GM19328 (cell line): ENCODE data around the gene DESI2.

Experiments
- ATAC-seq: cut with Tn5 transposase; IDR thresholded peaks from one replicate; pipeline ENCODE4 v1.9.1; 2021; ENCODE audit warnings: mild to moderate bottlenecking, moderate library complexity; ENCODE audit not compliant: unreplicated experiment

DESI2 gene

DNA sequence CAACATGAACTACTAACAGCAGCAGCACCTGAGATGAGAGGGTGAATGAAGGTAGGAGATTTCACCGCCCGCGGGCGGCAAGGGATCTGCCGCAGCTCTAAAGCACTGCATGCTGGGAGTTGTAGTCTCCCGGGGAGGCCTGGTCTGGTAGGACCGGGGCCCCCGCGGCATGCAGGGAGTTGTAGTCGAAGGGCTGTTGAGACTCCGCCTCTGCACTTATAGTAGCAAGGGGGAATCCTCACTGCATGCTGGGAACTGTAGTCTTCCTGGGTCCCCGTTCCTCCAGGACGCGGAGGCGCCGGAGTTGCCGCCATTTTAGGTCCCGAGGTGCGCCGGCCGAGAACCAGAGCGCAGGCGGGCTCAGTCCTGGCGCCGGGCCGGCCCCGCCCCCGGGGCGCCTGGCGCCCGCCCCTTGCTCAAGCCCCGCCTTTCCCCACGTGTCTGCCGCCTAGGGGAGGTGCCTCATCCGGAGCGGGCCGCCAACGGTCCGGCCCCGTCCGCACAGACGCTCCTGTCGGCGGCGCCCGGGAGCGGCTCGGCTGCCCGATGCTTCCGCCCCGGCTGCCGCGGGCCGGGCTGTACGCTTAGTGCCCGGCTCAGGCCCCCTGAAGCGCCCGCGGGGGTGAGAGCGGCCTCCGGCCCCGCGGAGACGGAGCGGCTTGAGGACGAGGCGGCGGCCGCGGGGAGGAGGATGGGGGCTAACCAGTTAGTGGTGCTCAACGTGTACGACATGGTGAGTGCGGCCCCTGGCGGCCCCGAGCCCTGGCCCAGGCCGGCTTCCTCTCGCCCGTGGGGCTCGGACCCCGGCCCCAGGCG lies at the start of gene DESI2:
DESI2 (plus strand) TSS at position 504 of the 816 bp plus-strand sequence; CDS start at position 692, 188 bp downstream.
- peak; percentile 95 for ATAC-seq

DNA sequence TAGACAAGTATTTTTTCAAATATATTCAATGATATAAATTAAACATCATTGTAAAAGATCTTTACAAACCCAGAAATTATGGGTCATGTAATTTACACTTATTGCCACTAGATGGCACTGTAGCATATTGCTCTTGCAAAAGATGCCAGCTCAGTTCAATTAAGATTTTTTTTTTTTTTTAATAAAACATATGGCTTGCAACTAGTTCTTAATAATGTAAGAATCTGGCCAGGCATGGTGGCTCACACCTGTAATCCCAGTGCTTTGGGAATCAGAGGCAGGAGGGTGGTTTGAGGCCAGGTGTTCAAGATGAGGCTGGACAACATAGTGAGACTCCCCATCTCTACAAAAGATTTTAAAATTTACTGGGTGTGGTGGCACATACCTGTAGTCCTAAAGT lies 49.4 kb upstream of the DESI2 start:
- no peak for ATAC-seq

DNA sequence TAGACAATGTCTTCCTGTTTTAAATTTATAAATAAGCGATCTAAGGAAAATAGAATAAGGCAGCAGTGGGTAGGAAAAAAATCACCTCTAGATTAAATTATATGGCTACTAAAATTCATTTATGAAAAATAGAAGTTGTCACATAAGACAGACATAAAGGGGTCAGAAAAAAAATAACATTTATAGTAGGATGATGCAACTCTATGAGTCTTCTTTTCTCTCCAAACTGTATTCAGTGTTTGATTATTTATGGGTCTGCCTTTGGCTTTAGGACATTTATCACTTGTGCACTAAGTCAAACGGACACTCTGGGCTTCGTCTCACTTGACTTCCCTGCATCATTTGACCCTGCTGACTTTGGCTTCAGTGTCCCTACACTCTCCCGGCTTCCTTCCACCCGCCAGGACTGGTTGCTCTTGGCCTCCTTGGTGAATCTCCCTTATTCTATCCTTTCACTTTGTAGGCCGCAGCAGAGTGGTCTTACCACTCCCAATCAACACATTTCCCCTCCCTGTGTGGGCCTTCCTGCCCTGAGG lies 47.0 kb upstream of the DESI2 start:
- ATAC-seq, result no peak

DNA sequence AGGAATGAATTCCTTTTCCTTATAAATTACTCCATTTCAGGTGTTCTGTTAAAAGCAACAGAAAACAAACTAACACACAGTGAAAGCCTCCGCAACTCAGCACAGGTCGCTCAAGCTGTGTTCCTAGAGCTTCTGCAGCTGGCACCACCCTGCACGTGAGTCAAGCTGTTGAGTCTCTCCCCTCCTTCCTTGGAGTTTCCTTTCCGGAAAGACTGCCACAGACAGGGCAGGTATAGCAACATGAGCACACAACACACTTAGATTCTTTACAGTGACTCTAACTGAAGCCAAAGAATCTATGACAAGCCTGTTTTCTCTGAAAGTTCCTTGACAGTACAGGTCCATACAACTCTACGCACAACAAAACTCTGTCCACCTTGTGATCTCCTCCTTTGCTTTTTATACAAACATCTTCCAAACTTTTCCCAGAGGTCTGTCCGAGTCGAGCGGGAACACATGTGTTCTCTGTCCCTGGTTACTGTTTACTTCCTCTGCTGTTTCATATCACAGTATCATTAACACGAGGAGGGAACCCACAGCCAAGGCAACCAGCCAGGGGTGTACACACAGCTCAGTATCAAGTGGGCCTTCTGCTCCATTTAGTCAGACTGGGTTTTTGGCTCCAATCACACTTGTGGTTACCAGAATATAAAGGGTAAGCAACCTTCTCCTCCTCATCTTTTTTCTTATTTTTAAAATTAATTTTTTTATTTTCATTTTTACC lies 38.7 kb upstream of the DESI2 start:
- ATAC-seq, result no peak

DNA sequence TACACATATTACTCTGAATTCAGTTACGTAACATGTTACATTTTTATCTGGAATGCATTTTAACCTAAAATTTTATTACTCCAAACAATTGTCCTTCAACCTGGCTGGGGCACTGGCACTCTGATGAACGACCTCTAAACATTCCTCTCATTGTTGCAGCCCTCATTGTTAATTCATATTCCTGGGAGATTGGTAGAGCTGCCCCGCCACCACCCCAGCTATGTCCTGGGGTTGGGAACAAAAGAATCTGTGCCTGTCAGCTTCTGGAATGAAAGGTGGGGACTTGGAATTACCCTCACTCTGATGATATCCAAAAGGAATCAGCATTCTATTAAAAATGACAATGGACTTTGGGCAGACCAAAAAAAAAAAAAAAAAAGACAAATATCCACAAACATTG lies 38.0 kb upstream of the DESI2 start:
- ATAC-seq, result no peak

DNA sequence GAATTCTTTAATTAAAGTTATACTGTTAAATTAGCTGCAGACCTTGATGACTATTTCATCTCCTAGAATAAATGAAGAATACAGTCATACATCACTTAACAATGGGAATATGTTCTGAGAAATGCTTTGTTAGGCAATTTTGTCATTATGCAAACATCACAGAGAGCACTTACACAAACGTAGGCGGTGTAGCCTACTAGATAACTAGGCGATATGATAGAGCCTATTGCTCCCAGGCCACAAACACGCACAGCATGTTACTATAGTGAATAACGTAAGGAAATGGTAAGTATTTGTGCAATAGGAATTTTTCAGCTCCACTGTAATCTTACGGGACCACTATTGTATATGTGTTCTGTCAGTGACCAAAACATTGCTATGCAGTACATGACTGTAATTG lies 37.6 kb upstream of the DESI2 start:
- ATAC-seq, result no peak

DNA sequence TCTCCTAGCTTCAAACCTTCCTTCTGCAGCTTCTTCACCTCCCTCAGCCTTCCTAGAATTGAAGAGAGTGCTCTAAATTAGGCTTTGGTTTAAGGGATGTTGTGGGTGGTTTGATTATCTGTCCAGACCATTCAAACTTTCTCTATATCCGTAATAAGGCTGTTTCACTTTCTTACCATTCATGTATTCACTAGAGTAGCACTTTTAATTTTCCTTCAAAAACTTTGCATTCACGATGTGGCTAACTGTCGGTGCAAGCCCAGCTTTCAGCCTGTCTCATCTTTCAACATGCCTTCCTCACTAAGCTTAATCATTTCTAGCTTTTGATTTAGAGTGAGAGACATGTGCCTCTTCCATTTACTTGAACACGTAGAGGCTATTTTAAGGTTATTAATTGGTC lies 26.2 kb upstream of the DESI2 start:
- no peak for ATAC-seq

DNA sequence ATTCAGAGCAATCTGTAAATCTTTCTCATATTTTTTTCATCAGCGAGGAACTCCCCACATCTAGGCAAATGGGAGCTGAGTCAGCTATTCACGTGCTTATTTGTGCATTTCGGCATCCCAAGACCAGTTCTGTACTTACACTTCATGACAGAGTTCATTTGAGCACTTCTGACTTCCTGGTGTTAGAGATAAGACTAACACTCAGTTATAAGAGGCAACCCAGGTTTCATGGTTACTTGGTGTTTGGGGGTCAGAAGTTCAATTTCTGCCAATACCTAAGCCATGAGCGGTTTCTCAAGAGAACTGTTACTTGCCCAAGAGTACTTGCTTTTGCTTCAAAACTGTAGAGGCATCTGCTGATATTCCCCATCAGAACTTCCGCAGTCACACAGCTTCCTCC lies 24.1 kb upstream of the DESI2 start:
- no peak for ATAC-seq

DNA sequence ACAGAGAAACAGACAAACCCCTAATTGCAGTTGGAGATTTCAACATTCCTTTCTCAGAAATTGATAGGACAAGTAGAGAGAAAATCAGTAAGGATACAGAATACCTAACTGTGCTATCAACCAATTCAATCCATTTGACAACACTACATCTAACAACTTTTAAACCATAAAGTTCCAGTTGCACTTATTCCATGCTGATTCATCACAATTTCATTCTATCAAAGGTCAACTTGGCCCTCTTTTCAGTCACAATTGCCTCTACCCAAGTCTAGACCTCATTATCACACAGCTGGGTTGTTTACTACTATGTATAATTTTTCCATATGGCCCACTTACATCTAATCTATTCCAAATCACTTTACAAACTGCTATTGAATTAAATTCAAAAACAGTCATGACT lies 19.8 kb upstream of the DESI2 start:
- no peak for ATAC-seq

DNA sequence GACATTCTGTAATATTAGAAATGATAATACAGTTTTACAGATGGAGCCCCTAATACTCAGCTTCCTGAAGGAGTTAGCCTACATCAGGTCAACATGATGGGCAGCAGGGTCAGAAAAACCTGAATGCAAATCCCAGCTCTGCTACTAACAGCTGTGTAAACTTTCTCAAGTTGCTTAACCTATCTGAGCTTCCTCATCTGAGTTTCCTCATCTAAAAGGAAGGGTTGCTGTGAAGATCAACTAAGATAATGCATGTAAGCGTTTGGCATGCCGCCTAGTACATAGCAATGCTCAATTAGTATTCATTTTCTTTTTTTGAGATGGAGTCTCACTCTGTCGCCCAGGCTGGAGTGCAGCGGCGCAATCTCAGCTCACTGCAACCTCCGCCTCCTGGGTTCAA lies 18.4 kb upstream of the DESI2 start:
- no peak for ATAC-seq

DNA sequence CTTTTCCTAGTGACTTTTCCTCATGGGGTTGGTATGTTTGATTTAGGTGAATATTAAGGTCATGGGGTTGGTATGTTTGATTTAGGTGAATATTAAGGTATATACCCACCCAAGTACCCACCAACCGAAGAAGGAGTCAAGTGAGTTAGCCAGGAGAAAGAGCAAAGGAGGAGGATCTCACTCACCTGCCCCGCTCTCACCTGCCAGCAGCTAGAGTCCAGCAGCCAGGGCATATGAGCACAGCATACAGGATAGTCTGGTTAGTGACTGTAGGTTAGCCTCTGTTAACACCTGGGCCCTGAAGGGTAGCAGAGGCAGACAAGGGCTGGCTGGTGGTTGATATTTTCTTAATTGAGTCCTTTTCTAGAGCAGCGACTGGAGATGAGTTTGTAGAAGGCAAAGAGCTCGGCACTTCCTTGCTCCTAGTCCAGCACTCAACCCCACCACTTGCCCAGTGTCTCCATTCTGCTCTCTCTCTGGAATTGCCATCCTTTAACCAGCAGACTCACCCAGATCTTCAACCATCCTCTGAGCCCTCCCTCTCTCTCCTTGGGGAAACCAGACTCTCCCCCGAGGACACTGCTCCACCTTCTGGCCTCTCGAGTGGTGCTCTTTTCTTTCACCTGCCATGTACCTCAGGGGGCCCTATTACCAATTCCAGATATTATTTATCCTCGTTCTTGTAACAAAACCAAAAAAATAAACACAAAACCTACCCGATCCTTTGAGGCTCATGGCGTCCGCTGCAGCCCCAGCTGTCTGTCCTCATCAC lies 16.3 kb upstream of the DESI2 start:
- no peak for ATAC-seq

DNA sequence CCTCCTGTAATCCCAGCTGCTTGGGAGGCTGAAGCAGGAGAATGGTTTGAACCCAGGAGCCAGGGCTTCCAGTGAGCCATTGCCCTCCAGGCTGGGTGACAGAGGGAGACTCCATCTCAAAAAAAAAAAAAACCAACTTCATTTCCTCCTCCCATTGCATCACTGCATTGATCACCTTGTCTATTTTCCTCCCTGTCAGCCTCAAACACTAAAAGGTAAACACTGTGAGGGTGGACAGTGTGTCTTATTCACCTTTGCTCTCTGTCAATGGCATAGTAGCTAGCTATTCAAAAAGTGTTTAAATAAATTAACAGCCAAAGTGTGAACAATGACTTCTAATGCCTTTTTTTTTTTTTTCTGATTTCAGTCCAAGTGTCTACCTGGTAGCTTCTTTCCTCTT lies 13.4 kb upstream of the DESI2 start:
- ATAC-seq, result no peak

DNA sequence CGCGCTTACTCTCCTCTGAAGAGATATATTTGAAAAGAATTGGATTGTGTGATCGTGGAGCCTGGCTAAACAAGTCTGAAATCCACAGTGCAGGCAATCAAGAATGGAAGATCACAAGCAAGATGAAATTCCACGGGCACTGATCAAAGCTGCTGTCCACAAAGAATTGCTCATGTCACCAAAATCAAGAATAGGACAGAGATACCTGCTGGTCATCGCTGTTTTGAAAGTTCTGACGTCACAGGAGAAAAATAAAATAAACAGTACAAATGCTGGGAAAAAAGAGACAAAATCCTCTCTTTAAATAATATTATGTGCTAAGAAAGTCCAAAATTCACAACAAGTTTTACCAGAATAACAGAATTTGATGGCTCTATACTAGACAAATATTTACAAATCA lies 12.0 kb upstream of the DESI2 start:
- ATAC-seq, result no peak

DNA sequence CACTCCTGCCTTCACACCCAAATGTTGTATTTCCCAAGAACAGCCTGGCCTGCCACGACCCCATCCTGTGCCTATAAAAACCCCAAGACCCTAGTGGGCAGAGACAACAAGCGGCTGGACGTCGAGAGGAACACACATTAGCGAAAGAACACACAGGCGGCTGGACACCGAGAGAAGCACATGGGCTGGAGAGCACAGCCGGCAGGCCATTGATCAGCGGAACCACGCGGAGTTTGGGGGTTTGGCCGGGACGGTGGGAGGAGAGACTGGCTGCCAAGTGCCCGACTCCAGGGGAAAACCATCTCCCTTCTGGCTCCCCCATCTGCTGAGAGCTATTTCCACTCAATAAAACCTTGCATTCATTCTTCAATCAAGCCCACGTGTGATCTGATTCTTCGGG lies 10.4 kb upstream of the DESI2 start:
- no peak for ATAC-seq

DNA sequence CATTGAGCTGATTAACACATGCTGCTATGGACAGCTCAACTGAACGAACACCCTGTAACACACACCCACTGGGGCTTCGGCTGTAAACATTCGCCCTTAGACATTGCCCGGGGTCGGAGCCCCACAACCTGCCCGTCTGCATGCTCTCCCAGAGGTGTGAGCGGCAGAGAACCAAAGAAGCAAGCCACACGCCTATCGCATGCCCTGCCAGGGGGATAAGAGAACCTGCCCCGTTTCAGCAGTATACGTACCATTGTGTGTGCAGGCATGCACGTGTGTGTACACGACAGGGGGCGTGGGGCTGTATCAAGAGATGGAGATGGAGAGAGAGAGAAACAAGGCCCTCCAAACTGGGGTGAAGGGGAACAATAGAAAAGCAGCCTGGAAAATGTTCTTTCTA lies 9.9 kb upstream of the DESI2 start:
- ATAC-seq, result no peak

DNA sequence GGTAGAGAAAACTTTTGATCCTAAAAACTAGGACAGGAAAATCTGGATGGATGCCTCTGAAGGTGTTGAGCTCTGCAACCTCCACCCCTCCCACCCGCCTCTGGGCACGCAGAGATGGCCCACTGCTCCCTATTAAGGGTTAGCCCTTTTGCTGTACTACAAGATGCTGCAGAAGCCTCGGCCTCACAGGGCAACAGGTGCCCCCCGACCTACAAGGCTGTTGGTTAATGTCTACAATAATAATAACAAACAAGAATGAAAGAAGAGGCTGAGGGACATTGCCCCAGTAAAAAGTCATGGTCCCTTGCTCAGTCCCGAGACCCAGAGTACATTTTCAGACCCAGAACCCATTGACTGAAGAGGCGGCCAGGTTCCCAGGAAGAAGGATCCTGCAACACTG lies 7.5 kb upstream of the DESI2 start:
- no peak for ATAC-seq

DNA sequence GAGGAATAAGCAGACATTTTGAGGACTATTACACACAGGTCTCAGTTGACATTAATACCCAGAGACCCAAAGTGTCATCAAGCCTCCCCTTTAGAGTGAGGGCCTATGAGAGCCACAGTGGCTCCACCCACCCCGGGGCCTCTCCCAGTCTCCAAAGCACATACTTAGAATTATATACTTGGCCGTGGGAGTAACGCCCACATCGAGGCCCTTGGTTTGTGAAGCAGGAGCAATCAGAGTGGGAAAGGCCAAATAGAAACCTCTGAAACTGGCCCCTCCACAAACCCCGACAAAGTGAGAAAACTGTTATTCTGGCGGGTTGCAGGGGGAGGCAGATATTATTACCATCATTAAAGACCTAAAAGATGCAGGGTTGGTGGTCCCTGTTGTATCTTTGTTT lies 7.0 kb upstream of the DESI2 start:
- ATAC-seq, result no peak

DNA sequence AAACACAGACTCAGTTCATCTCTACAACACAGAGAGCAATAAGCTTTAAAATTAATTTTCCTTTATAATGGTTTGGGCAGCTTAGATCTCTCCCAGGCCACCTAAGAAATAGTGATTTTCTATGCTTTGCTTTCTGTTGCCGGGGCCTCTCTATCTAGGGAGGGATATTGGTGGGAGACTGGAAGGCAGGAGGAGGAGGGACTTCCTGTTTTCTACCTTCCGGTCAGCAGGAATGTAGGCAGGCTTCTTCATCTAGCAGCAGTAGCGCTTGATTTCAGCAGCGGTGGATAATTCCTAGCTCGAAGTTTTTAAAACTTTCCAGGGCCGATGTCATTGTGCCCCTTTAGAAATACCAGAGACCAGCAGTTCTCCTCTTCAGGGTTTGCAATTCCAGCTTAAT lies 5.1 kb upstream of the DESI2 start:
- no peak for ATAC-seq

DNA sequence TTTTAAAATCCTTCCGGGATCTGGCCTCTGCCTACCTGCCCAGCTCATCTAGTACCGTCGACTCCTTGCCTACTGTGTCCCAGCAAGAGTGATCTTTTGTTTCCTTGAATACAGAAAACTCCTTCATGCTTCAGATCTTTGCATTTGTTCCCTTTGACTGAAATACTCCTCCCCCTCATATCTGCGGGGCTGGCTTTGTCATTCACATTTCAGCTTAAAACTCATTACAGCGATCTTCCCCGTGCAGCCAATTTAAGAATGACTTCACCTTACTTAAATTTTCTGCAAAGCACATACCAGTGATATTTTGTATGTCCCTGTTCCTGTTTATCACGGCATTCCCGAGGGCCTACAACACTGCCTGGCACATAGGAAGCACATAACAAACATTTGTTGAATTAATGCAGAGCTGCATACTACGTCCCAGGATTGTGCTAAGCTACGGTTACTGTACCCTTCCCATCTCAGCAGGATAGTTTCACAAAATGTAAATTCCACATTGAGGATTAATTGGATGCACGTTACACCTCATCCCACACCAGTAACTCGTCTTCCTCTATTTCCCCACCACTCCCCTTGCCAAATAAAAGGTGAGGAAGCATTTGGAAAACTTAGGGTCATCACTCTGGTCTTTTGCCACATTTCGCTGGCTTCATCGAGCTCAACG lies 837 bp upstream of the DESI2 start:
- ATAC-seq, result no peak

DNA sequence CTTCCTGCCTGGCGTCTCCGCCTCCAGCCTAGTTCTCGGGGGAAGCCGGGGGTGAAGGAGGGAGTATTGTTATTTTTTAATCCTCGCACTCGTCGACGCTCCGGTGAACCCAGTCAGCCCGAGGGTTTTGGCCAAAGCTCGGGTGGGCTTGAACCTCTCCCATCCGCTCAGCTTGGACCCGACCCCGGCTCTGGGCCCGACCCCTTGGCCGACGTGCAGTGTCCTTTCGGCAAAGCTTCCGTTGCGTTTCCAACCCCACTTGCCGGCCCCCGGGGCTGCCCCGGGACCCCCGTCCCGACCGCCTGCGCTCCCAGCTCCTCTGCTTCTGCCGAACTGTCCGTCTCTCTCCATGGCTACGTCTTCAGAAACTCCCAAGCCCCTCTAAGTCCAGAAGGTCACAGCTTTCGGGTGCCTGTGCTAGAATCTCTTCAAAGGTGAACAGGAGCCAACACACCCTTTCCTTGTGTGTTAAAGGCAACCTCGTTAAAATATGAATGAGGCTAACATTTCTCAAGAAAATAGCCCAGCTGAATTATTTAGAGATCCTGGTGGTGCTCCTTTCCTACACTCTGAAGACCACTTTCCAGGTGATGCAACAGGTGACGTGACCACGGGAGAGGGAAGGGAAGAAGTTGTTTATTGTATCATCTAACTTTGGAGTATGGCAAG lies 647 bp downstream of the DESI2 start:
- no peak for ATAC-seq
